ENCODE data around the gene MBOAT2.

DNA sequence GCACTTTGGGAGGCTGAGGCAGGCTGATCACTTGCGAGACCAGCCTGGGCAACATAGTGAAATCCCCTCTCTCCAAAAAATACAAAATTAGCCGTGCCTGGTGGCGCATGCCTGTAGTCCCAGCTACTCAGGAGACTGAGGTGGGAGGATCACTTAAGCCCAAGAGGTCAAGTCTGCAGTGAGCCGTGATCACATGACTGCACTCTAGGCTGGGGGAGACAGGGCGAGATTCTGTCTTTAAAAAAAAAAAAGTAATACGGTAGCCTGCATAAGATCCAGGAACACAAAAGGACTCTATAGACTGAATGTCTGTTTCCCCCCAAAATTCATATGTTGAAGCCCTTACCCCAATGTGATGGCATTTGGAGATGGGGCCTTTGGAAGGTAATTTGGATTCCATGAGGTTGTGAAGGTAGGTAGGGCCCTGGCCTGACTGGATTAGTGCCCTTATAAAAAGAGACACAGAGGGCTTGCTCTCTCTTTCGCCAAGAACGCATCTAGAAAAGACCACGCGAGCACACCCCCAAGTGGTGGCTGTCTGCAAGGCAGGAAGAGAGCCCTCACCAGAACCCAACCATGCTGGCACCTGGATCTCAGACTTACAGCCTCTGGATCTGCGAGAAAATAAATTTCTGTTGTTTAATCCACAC lies 17.0 kb downstream of the MBOAT2 start:
- TF ChIP-seq, protein P1, sequence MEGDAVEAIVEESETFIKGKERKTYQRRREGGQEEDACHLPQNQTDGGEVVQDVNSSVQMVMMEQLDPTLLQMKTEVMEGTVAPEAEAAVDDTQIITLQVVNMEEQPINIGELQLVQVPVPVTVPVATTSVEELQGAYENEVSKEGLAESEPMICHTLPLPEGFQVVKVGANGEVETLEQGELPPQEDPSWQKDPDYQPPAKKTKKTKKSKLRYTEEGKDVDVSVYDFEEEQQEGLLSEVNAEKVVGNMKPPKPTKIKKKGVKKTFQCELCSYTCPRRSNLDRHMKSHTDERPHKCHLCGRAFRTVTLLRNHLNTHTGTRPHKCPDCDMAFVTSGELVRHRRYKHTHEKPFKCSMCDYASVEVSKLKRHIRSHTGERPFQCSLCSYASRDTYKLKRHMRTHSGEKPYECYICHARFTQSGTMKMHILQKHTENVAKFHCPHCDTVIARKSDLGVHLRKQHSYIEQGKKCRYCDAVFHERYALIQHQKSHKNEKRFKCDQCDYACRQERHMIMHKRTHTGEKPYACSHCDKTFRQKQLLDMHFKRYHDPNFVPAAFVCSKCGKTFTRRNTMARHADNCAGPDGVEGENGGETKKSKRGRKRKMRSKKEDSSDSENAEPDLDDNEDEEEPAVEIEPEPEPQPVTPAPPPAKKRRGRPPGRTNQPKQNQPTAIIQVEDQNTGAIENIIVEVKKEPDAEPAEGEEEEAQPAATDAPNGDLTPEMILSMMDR (IDR thresholded peaks at IDR 0.05; ENCODE audit: borderline replicate concordance, extremely low read depth, low read length, poor library complexity, severe bottlenecking) = peak; percentile 62
- TF ChIP-seq EZH2 (IDR thresholded peaks at IDR 0.05; ENCODE audit: borderline replicate concordance, low read depth, low read length, severe bottlenecking) = no peak
